ENCODE data around the gene NDUFA11. TPM values are rescaled to one million over a fixed set of nuclear protein-coding genes. Genes with fewer than 3 reads are reported as not detected.

NDUFA11 gene
- total RNA-seq (120 TPM), polyA plus RNA-seq (100 to 1,000 TPM; 408 to 499 (median 465) TPM)

- Histone ChIP-seq H3K4me1 (ENCODE audit: control insufficient read depth, insufficient read depth, low read length, poor library complexity, severe bottlenecking) (peaks cover 33% of the 10 kb centered on the region), H3K27ac (ENCODE audit: insufficient read depth, low read length, poor library complexity, severe bottlenecking) (peak within 1 kb of the TSS; percentile 95), H3K36me3 (ENCODE audit: control insufficient read depth, insufficient read depth, low read length) (peaks cover 7% of the 10 kb centered on the region), H3K4me3 (ENCODE audit: low read depth, low read length) (peak within 1 kb of the TSS; percentile 90), H3K9me3 (ENCODE audit: control insufficient read depth in 2 of 2, low read length in 2 of 2) (no peaks in the 10 kb centered on the region), H3K27me3 (ENCODE audit: control insufficient read depth, insufficient read depth, low read length) (no peaks in the 10 kb centered on the region)
- Mint-ChIP-seq H3K36me3 (peaks cover 13% of the 10 kb centered on the region), H3K27ac (peak within 1 kb of the TSS; percentile 96 to 100 (median 99)), H3K9me3 (no peaks in the 10 kb centered on the region), H3K4me1 (peaks cover 0 to 61% (median 26%) of the 10 kb centered on the region in 4 donors), H3K27me3 (peaks cover 4% of the 10 kb centered on the region), H3K4me3 (peak within 1 kb of the TSS; percentile 94 to 99 (median 98))
- DNase-seq (peak; percentile 95 to 97 (median 96)), ATAC-seq (ENCODE audit: low read depth in 2 of 2) (peak; percentile 41)
These were observed at the start of gene NDUFA11 for GRCh38 chr19:5903624-5904351. TSS of gene NDUFA11 (minus strand) at chr19:5903790. CDS start at chr19:5903708, 82 bp downstream.

GRCh38 chr19:5953030-5953589, 49.5 kb upstream of the NDUFA11 start:
- Mint-ChIP-seq H3K27ac (peak overlapping the region; percentile 92 to 97 (median 94)), H3K4me3 (peak overlapping the region; percentile 78 to 86 (median 82)), H3K4me1 (peaks cover 42 to 98% (median 70%) of the 10 kb centered on the region in 4 donors), H3K9me3 (no peaks in the 10 kb centered on the region), H3K27me3 (no peaks in the 10 kb centered on the region), H3K36me3 (peaks cover 6% of the 10 kb centered on the region)
- ATAC-seq (ENCODE audit: low read depth in 2 of 2), result no peak
- peak in 1 of 3 donors; percentile 30 for DNase-seq
- Histone ChIP-seq H3K27ac (ENCODE audit: insufficient read depth, low read length, poor library complexity, severe bottlenecking) (peak overlapping the region; percentile 73), H3K27me3 (ENCODE audit: control insufficient read depth, insufficient read depth, low read length) (no peaks in the 10 kb centered on the region), H3K4me3 (ENCODE audit: low read depth, low read length) (peak overlapping the region; percentile 70), H3K36me3 (ENCODE audit: control insufficient read depth, insufficient read depth, low read length) (peaks cover 5% of the 10 kb centered on the region), H3K9me3 (ENCODE audit: control insufficient read depth in 2 of 2, low read length in 2 of 2) (no peaks in the 10 kb centered on the region), H3K4me1 (ENCODE audit: control insufficient read depth, insufficient read depth, low read length, poor library complexity, severe bottlenecking) (peaks cover 94% of the 10 kb centered on the region)

- Mint-ChIP-seq H3K4me3 (peak overlapping the region; percentile 78 to 86 (median 82)), H3K36me3 (peaks cover 3% of the 10 kb centered on the region), H3K27ac (peak overlapping the region; percentile 92 to 97 (median 94)), H3K9me3 (no peaks in the 10 kb centered on the region), H3K27me3 (no peaks in the 10 kb centered on the region), H3K4me1 (peaks cover 42 to 98% (median 70%) of the 10 kb centered on the region in 4 donors)
- H3K9me3 ChIP-seq (ENCODE audit: control insufficient read depth in 2 of 2, low read length in 2 of 2), result no peaks in the 10 kb centered on the region
- ATAC-seq (ENCODE audit: low read depth in 2 of 2), result no peak
- H3K4me3 ChIP-seq (ENCODE audit: low read depth, low read length), result peak overlapping the region; percentile 70
- peaks cover 96% of the 10 kb centered on the region for H3K4me1 ChIP-seq (ENCODE audit: control insufficient read depth, insufficient read depth, low read length, poor library complexity, severe bottlenecking)
- DNase-seq, result no peak
- peaks cover 2% of the 10 kb centered on the region for H3K36me3 ChIP-seq (ENCODE audit: control insufficient read depth, insufficient read depth, low read length)
- peak overlapping the region; percentile 73 for H3K27ac ChIP-seq (ENCODE audit: insufficient read depth, low read length, poor library complexity, severe bottlenecking)
- no peaks in the 10 kb centered on the region for H3K27me3 ChIP-seq (ENCODE audit: control insufficient read depth, insufficient read depth, low read length)
These were observed 48.8 kb upstream of the NDUFA11 start for GRCh38 chr19:5952193-5953029.

GRCh38 chr19:5951338-5951861, 47.8 kb upstream of the NDUFA11 start:
- no peaks in the 10 kb centered on the region for H3K27me3 ChIP-seq (ENCODE audit: control insufficient read depth, insufficient read depth, low read length)
- Mint-ChIP-seq H3K36me3 (peaks cover 3% of the 10 kb centered on the region), H3K27me3 (no peaks in the 10 kb centered on the region), H3K4me3 (peak overlapping the region; percentile 59 to 83 (median 78)), H3K27ac (peak overlapping the region; percentile 94 to 99 (median 97)), H3K9me3 (no peaks in the 10 kb centered on the region), H3K4me1 (peaks cover 39 to 97% (median 68%) of the 10 kb centered on the region in 4 donors)
- H3K27ac ChIP-seq (ENCODE audit: insufficient read depth, low read length, poor library complexity, severe bottlenecking), result peak overlapping the region; percentile 72
- no peak overlapping the region for H3K4me3 ChIP-seq (ENCODE audit: low read depth, low read length)
- ATAC-seq (ENCODE audit: low read depth in 2 of 2), result no peak
- DNase-seq, result no peak
- H3K4me1 ChIP-seq (ENCODE audit: control insufficient read depth, insufficient read depth, low read length, poor library complexity, severe bottlenecking), result peaks cover 97% of the 10 kb centered on the region
- no peaks in the 10 kb centered on the region for H3K9me3 ChIP-seq (ENCODE audit: control insufficient read depth in 2 of 2, low read length in 2 of 2)
- H3K36me3 ChIP-seq (ENCODE audit: control insufficient read depth, insufficient read depth, low read length), result peaks cover 2% of the 10 kb centered on the region

- no peaks in the 10 kb centered on the region for H3K27me3 ChIP-seq (ENCODE audit: control insufficient read depth, insufficient read depth, low read length)
- peak overlapping the region; percentile 65 for H3K4me3 ChIP-seq (ENCODE audit: low read depth, low read length)
- Mint-ChIP-seq H3K36me3 (peaks cover 6% of the 10 kb centered on the region), H3K27me3 (no peaks in the 10 kb centered on the region), H3K9me3 (no peaks in the 10 kb centered on the region), H3K27ac (peak overlapping the region; percentile 94 to 99 (median 97)), H3K4me3 (peak overlapping the region; percentile 68 to 90 (median 84)), H3K4me1 (peaks cover 35 to 97% (median 69%) of the 10 kb centered on the region in 4 donors)
- peak overlapping the region; percentile 72 for H3K27ac ChIP-seq (ENCODE audit: insufficient read depth, low read length, poor library complexity, severe bottlenecking)
- no peak for DNase-seq
- peaks cover 3% of the 10 kb centered on the region for H3K36me3 ChIP-seq (ENCODE audit: control insufficient read depth, insufficient read depth, low read length)
- ATAC-seq (ENCODE audit: low read depth in 2 of 2), result no peak
- H3K9me3 ChIP-seq (ENCODE audit: control insufficient read depth in 2 of 2, low read length in 2 of 2), result no peaks in the 10 kb centered on the region
- H3K4me1 ChIP-seq (ENCODE audit: control insufficient read depth, insufficient read depth, low read length, poor library complexity, severe bottlenecking), result peaks cover 96% of the 10 kb centered on the region
These were observed 47.2 kb upstream of the NDUFA11 start for GRCh38 chr19:5950741-5951140.

- peak overlapping the region; percentile 83 to 94 (median 88) for H3K4me3 Mint-ChIP-seq
- DNase-seq (peak; percentile 15 to 77 (median 58)), ATAC-seq (ENCODE audit: low read depth in 2 of 2) (peak; percentile 73 to 80)
- no peaks in the 10 kb centered on the region for H3K27me3 ChIP-seq (ENCODE audit: control insufficient read depth, insufficient read depth, low read length)
- peak overlapping the region; percentile 94 to 99 (median 97) for H3K27ac Mint-ChIP-seq
- peak overlapping the region; percentile 72 for H3K27ac ChIP-seq (ENCODE audit: insufficient read depth, low read length, poor library complexity, severe bottlenecking)
- peak overlapping the region; percentile 65 for H3K4me3 ChIP-seq (ENCODE audit: low read depth, low read length)
- peaks cover 87% of the 10 kb centered on the region for H3K4me1 ChIP-seq (ENCODE audit: control insufficient read depth, insufficient read depth, low read length, poor library complexity, severe bottlenecking)
- no peaks in the 10 kb centered on the region for H3K27me3 Mint-ChIP-seq
- H3K9me3 ChIP-seq (ENCODE audit: control insufficient read depth in 2 of 2, low read length in 2 of 2), result no peaks in the 10 kb centered on the region
- H3K36me3 ChIP-seq (ENCODE audit: control insufficient read depth, insufficient read depth, low read length), result peaks cover 10% of the 10 kb centered on the region
- peaks cover 13% of the 10 kb centered on the region for H3K36me3 Mint-ChIP-seq
- no peaks in the 10 kb centered on the region for H3K9me3 Mint-ChIP-seq
- peaks cover 35 to 98% (median 73%) of the 10 kb centered on the region in 4 donors for H3K4me1 Mint-ChIP-seq
These were observed 46.3 kb upstream of the NDUFA11 start for GRCh38 chr19:5949792-5950305.
